ENCODE measurements around the gene HTN3. TPM values are rescaled to one million over a fixed set of nuclear protein-coding genes. Genes with fewer than 3 reads are reported as not detected.

Gene HTN3
- total and polyA plus RNA-seq, 9 of the 15 experiments (the other 6 are each of a cell fraction or from before 2014, with no cell fraction given), result not detected

DNA sequence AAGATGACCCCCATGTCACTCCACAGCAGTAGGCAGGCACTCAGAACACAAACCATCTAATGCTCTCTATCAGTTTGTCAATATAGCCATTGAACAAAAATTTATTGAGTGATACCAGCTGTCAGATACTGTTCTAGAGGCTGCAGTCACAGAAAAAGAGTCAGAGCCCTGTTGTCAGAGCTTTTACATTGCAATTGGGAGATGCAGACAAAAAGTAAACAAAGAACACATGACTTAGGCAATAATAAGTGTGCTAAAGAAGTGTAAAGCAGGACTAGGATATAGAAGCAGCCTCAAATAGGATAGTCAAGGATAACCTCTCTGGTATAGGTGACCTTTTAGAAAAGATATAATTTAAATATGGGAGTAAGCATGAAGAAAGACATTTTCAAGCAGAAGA, 30.9 kb downstream of the HTN3 start:
- Histone ChIP-seq H3K9me1 (ENCODE audit: control insufficient read depth, insufficient read depth, low read length) (no peaks in the 10 kb centered on the region), H3K79me2 (ENCODE audit: control insufficient read depth, insufficient read depth, low read length) (no peaks in the 10 kb centered on the region), H3K36me3 (ENCODE audit: control insufficient read depth, insufficient read depth, low read length) (no peaks in the 10 kb centered on the region), H2AFZ (ENCODE audit: low read depth, low read length) (no peak overlapping the region), H3K4me2 (ENCODE audit: insufficient read depth, low read length) (no peak overlapping the region), H3K4me1 (replicated peaks in 1 of 2; ENCODE audit: control insufficient read depth in 2 of 2, insufficient read depth in 2 of 2, low read length in 2 of 2) (no peaks in the 10 kb centered on the region), H4K20me1 (replicated peaks; ENCODE audit: control insufficient read depth, insufficient read depth, low read length) (no peaks in the 10 kb centered on the region), H3K27me3 (ENCODE audit: control insufficient read depth in 2 of 2, insufficient read depth in 2 of 2, low read length in 2 of 2) (no peaks in the 10 kb centered on the region), H3K4me3 (no peak overlapping the region), H3K9me3 (replicated peaks; ENCODE audit: control insufficient read depth, insufficient read depth, low read depth, low read length) (no peaks in the 10 kb centered on the region), H3K9ac (ENCODE audit: insufficient read depth in 1 of 2, low read depth in 2 of 2, low read length in 2 of 2) (no peak overlapping the region), H3K27ac (ENCODE audit: extremely low read depth, low read depth, low read length) (no peak overlapping the region)
- no peak for DNase-seq (ENCODE audit: extremely low read depth in 1 of 4, low spot score in 3 of 4)
- ChIA-PET CTCF (ENCODE audit: low intra/inter-chr PET ratio) (no interaction called here), POLR2A (no interaction called here)
- no peak for ATAC-seq
- no peak for TF ChIP-seq STAG1 (CRISPR knock-in tag; IDR thresholded peaks at IDR 0.05; ENCODE audit: borderline replicate concordance)
- no peak for TF ChIP-seq ZNF707 (CRISPR knock-in tag; conservative IDR thresholded peaks at IDR 0.05)
- TF ChIP-seq ZNF408 (CRISPR knock-in tag; IDR thresholded peaks at IDR 0.05; ENCODE audit: low read depth), result no peak
- TF ChIP-seq HNRNPLL (IDR thresholded peaks at IDR 0.05; ENCODE audit: low read depth, low read length, poor library complexity, severe bottlenecking), result no peak
- no peak for TF ChIP-seq C11orf30 (IDR thresholded peaks at IDR 0.05; ENCODE audit: low read depth)
- no peak for TF ChIP-seq TAF7 (tag; IDR thresholded peaks at IDR 0.05)
- TF ChIP-seq, protein P1, sequence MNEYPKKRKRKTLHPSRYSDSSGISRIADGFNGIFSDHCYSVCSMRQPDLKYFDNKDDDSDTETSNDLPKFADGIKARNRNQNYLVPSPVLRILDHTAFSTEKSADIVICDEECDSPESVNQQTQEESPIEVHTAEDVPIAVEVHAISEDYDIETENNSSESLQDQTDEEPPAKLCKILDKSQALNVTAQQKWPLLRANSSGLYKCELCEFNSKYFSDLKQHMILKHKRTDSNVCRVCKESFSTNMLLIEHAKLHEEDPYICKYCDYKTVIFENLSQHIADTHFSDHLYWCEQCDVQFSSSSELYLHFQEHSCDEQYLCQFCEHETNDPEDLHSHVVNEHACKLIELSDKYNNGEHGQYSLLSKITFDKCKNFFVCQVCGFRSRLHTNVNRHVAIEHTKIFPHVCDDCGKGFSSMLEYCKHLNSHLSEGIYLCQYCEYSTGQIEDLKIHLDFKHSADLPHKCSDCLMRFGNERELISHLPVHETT (CRISPR knock-in tag; conservative IDR thresholded peaks at IDR 0.05 in 1 of 2, IDR thresholded peaks at IDR 0.05 in 1 of 2), result no peak
- TF ChIP-seq, protein P2, sequence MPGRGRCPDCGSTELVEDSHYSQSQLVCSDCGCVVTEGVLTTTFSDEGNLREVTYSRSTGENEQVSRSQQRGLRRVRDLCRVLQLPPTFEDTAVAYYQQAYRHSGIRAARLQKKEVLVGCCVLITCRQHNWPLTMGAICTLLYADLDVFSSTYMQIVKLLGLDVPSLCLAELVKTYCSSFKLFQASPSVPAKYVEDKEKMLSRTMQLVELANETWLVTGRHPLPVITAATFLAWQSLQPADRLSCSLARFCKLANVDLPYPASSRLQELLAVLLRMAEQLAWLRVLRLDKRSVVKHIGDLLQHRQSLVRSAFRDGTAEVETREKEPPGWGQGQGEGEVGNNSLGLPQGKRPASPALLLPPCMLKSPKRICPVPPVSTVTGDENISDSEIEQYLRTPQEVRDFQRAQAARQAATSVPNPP (IDR thresholded peaks at IDR 0.05; ENCODE audit: borderline replicate concordance, insufficient read depth, insufficient read length), result no peak
- TF ChIP-seq RHOXF2B (CRISPR knock-in tag; conservative IDR thresholded peaks at IDR 0.05), result no peak
- no peak for TF ChIP-seq PKNOX1 (IDR thresholded peaks at IDR 0.05)
- no peak for TF ChIP-seq ZNF23 (CRISPR knock-in tag; IDR thresholded peaks at IDR 0.05)
- no peak for TF ChIP-seq ATF1 (CRISPR knock-in tag; IDR thresholded peaks at IDR 0.05)
- TF ChIP-seq ATF1 (tag; IDR thresholded peaks at IDR 0.05), result no peak
- no peak for TF ChIP-seq ZBTB1 (CRISPR knock-in tag; IDR thresholded peaks at IDR 0.05; ENCODE audit: borderline replicate concordance, low read depth)
- intact Hi-C loops (cut with micrococcal nuclease), result no loop called here
- FAIRE-seq, result no peak
- BruUV-seq (replicated peaks), result no TSS peak
- in situ Hi-C loops (cut with MboI), result no loop called here
